HEK293 (cell line): ENCODE results near the gene TTC33.

Experiments used
- CTCF ChIA-PET: fragments of 350-600 bp; formaldehyde crosslinking; extraction: SDS; loops from one replicate; lab custom pipeline; 2021; ENCODE audit warnings: antibody characterized with exemption; lab: Yijun Ruan, JAX
- POLR2A ChIA-PET: fragments of 300-600 bp; formaldehyde crosslinking; extraction: SDS; loops from one replicate; lab custom pipeline; 2020; ENCODE audit warnings: antibody characterized with exemption, inconsistent platforms; lab: Yijun Ruan, JAX
- H3K27ac ChIP-seq: fragments of 200-500 bp; sonication (Bioruptor generic); 2 replicates; pipeline ENCODE4 v1.5.1; 2014; ENCODE audit warnings: low read depth, low read length, control low read depth, inconsistent platforms; ENCODE audit errors: extremely low read depth
- H3K36me3 ChIP-seq, 2 experiments: fragments of 200-500 bp in 1 of 2; sonication (Bioruptor generic) in 1 of 2; 1 replicate in 1 of 2; 2 replicates in 1 of 2; pipeline ENCODE4 v1.5.1; 2014 to 2017; ENCODE audit warnings: inconsistent platforms in 2 of 2, low read length in 2 of 2; ENCODE audit not compliant: control insufficient read depth in 2 of 2, insufficient read depth in 1 of 2
- H3K4me1 ChIP-seq: fragments of 200-500 bp; sonication (Bioruptor generic); 2 replicates; pipeline ENCODE4 v1.5.1; 2014; ENCODE audit warnings: mild to moderate bottlenecking, low read length, inconsistent platforms; ENCODE audit not compliant: control insufficient read depth, insufficient read depth
- H3K4me3 ChIP-seq: 2 replicates; pipeline ENCODE4 v1.5.1; 2011; ENCODE audit warnings: low read depth, mild to moderate bottlenecking, control low read depth, low read length, moderate library complexity
- H3K9me3 ChIP-seq: fragments of 200-500 bp; sonication (Bioruptor generic); 2 replicates; pipeline ENCODE4 v1.5.1; 2014; ENCODE audit warnings: low read depth, low read length, inconsistent platforms; ENCODE audit not compliant: control insufficient read depth, insufficient read depth
- OSR2 ChIP-seq: fragments of 450-650 bp; formaldehyde crosslinking; IDR thresholded peaks from 2 replicates; pipeline ENCODE4 v1.5.1; 2016; ENCODE audit warnings: missing biosample characterization, missing genetic modification characterization
- PRDM4 ChIP-seq: fragments of 450-650 bp; formaldehyde crosslinking; IDR thresholded peaks from 2 replicates; pipeline ENCODE4 v1.5.1; 2017; ENCODE audit warnings: missing biosample characterization, missing genetic modification characterization
- RBAK ChIP-seq: fragments of 450-650 bp; formaldehyde crosslinking; IDR thresholded peaks from 2 replicates; pipeline ENCODE4 v1.5.1; 2016; ENCODE audit warnings: missing biosample characterization, missing genetic modification characterization
- SP7 ChIP-seq: fragments of 450-650 bp; formaldehyde crosslinking; IDR thresholded peaks from 2 replicates; pipeline ENCODE4 v1.5.1; 2016; ENCODE audit warnings: missing biosample characterization, missing genetic modification characterization
- ZBTB7A ChIP-seq: fragments of 450-650 bp; formaldehyde crosslinking; IDR thresholded peaks from 2 replicates; pipeline ENCODE4 v1.5.1; 2016; ENCODE audit warnings: low read depth, missing biosample characterization, missing genetic modification characterization
- ZNF132 ChIP-seq: fragments of 450-650 bp; formaldehyde crosslinking; IDR thresholded peaks from 2 replicates; pipeline ENCODE4 v1.5.1; 2017; ENCODE audit warnings: missing biosample characterization, missing genetic modification characterization, borderline replicate concordance
- ZNF2 ChIP-seq: fragments of 450-650 bp; formaldehyde crosslinking; IDR thresholded peaks from 2 replicates; pipeline ENCODE4 v1.5.1; 2016; ENCODE audit warnings: missing biosample characterization, missing genetic modification characterization
- ZNF280D ChIP-seq: fragments of 450-650 bp; formaldehyde crosslinking; IDR thresholded peaks from 2 replicates; pipeline ENCODE4 v1.5.1; 2016; ENCODE audit warnings: missing biosample characterization, missing genetic modification characterization
- ZNF530 ChIP-seq: fragments of 450-650 bp; formaldehyde crosslinking; IDR thresholded peaks from 2 replicates; pipeline ENCODE4 v1.5.1; 2016; ENCODE audit warnings: low read depth, missing biosample characterization, missing genetic modification characterization
- ZNF548 ChIP-seq: fragments of 450-650 bp; formaldehyde crosslinking; IDR thresholded peaks from 2 replicates; pipeline ENCODE4 v1.5.1; 2016; ENCODE audit warnings: missing biosample characterization, missing genetic modification characterization
- ZNF561 ChIP-seq: fragments of 450-650 bp; IDR thresholded peaks from 2 replicates; pipeline ENCODE4 v1.5.1; 2018; ENCODE audit warnings: missing biosample characterization, missing genetic modification characterization, borderline replicate concordance
- ZNF654 ChIP-seq: fragments of 450-650 bp; formaldehyde crosslinking; IDR thresholded peaks from 2 replicates; pipeline ENCODE4 v1.5.1; 2016; ENCODE audit warnings: low read depth, missing biosample characterization, missing genetic modification characterization
- ZNF776 ChIP-seq: fragments of 450-650 bp; formaldehyde crosslinking; IDR thresholded peaks from 2 replicates; pipeline ENCODE4 v1.5.0; 2017; ENCODE audit warnings: missing biosample characterization, missing genetic modification characterization, borderline replicate concordance
- TF ChIP-seq, protein P1 (sequence below): IDR thresholded peaks from 2 replicates; pipeline ENCODE4 v1.6.1; 2011; ENCODE audit warnings: mild to moderate bottlenecking, low read depth, low read length, borderline replicate concordance
- TF ChIP-seq, protein P2 (sequence below): fragments of 450-650 bp; formaldehyde crosslinking; IDR thresholded peaks from 2 replicates; pipeline ENCODE4 v1.5.1; 2016; ENCODE audit warnings: missing biosample characterization, missing genetic modification characterization, borderline replicate concordance

Gene TTC33

GRCh38 chr5:40655138-40655537 is 100.6 kb downstream of the TTC33 start:
- Histone ChIP-seq H3K27ac (no peak overlapping the region), H3K9me3 (no peaks in the 10 kb centered on the region), H3K4me3 (no peak overlapping the region), H3K36me3 (no peaks in the 10 kb centered on the region), H3K4me1 (no peaks in the 10 kb centered on the region)
- CTCF ChIA-PET: interaction anchor here (0.5 kb wide), 1 partner anchor 81 kb away, joined by 4 read pairs; no protein-coding TSS in a partner anchor
- POLR2A ChIA-PET: no interaction called here
- TF ChIP-seq ZNF561 (no peak), ZBTB7A (no peak), ZNF548 (no peak)

DNA sequence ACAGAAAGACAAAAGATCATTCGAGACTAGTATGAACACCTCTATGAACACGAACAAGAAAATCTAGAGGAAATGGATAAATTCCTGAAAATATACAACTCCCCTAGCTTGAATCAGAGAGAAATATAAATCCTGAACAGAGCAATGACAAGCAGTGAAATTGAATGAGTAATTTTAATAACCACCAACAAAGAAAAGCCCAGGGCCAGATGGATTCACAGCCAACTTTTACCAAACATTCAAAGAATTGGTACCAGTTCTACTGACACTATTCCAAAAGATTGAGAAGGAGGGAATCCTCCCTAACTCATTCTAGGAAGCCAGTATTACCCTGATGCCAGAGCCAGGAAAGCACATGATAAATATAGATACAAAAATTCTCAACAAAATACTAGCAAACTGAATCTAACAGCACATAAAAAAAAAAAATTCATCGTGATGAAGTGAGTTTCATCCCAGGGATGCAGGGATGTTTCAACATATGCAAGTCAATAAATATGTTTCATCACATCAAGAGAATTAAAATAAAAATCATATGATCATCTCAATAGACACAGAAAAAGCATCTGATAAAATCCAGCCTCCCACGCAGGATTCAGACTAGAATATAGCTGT is 101.3 kb downstream of the TTC33 start:
- ChIA-PET POLR2A (no interaction called here), CTCF (interaction anchor here (0.6 kb wide), 1 partner anchor 1075 kb away, joined by 9 read pairs; no protein-coding TSS in a partner anchor)
- Histone ChIP-seq H3K4me1 (no peaks in the 10 kb centered on the region), H3K27ac (no peak overlapping the region), H3K4me3 (no peak overlapping the region), H3K36me3 (no peaks in the 10 kb centered on the region), H3K9me3 (no peaks in the 10 kb centered on the region)
- no peak for TF ChIP-seq ZNF280D (tag by site-specific recombination)

- Histone ChIP-seq H3K4me1 (no peaks in the 10 kb centered on the region), H3K4me3 (no peak overlapping the region), H3K27ac (no peak overlapping the region), H3K36me3 (no peaks in the 10 kb centered on the region), H3K9me3 (no peaks in the 10 kb centered on the region)
- CTCF ChIA-PET: interaction anchor here (0.5 kb wide), 1 partner anchor 210 kb away, joined by 3 read pairs; no protein-coding TSS in a partner anchor
- POLR2A ChIA-PET: no interaction called here
- TF ChIP-seq ZNF776 (tag by site-specific recombination) (no peak), PRDM4 (tag by site-specific recombination) (no peak), ZNF132 (no peak), ZNF654 (tag by site-specific recombination) (no peak), OSR2 (tag by site-specific recombination) (no peak), RBAK (no peak), SP7 (tag by site-specific recombination) (no peak), ZNF280D (tag by site-specific recombination) (no peak), ZNF2 (tag by site-specific recombination) (no peak), ZNF530 (no peak)
- TF ChIP-seq, protein P1, sequence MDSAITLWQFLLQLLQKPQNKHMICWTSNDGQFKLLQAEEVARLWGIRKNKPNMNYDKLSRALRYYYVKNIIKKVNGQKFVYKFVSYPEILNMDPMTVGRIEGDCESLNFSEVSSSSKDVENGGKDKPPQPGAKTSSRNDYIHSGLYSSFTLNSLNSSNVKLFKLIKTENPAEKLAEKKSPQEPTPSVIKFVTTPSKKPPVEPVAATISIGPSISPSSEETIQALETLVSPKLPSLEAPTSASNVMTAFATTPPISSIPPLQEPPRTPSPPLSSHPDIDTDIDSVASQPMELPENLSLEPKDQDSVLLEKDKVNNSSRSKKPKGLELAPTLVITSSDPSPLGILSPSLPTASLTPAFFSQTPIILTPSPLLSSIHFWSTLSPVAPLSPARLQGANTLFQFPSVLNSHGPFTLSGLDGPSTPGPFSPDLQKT: no peak
- TF ChIP-seq, protein P2, sequence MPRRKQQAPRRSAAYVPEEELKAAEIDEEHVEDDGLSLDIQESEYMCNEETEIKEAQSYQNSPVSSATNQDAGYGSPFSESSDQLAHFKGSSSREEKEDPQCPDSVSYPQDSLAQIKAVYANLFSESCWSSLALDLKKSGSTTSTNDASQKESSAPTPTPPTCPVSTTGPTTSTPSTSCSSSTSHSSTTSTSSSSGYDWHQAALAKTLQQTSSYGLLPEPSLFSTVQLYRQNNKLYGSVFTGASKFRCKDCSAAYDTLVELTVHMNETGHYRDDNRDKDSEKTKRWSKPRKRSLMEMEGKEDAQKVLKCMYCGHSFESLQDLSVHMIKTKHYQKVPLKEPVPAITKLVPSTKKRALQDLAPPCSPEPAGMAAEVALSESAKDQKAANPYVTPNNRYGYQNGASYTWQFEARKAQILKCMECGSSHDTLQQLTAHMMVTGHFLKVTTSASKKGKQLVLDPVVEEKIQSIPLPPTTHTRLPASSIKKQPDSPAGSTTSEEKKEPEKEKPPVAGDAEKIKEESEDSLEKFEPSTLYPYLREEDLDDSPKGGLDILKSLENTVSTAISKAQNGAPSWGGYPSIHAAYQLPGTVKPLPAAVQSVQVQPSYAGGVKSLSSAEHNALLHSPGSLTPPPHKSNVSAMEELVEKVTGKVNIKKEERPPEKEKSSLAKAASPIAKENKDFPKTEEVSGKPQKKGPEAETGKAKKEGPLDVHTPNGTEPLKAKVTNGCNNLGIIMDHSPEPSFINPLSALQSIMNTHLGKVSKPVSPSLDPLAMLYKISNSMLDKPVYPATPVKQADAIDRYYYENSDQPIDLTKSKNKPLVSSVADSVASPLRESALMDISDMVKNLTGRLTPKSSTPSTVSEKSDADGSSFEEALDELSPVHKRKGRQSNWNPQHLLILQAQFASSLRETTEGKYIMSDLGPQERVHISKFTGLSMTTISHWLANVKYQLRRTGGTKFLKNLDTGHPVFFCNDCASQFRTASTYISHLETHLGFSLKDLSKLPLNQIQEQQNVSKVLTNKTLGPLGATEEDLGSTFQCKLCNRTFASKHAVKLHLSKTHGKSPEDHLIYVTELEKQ (tag by site-specific recombination): no peak
Measured at GRCh38 chr5:40653221-40654022, 102.3 kb downstream of the TTC33 start.
